ENCODE measurements around the gene ITGAX.

ITGAX gene

DNA sequence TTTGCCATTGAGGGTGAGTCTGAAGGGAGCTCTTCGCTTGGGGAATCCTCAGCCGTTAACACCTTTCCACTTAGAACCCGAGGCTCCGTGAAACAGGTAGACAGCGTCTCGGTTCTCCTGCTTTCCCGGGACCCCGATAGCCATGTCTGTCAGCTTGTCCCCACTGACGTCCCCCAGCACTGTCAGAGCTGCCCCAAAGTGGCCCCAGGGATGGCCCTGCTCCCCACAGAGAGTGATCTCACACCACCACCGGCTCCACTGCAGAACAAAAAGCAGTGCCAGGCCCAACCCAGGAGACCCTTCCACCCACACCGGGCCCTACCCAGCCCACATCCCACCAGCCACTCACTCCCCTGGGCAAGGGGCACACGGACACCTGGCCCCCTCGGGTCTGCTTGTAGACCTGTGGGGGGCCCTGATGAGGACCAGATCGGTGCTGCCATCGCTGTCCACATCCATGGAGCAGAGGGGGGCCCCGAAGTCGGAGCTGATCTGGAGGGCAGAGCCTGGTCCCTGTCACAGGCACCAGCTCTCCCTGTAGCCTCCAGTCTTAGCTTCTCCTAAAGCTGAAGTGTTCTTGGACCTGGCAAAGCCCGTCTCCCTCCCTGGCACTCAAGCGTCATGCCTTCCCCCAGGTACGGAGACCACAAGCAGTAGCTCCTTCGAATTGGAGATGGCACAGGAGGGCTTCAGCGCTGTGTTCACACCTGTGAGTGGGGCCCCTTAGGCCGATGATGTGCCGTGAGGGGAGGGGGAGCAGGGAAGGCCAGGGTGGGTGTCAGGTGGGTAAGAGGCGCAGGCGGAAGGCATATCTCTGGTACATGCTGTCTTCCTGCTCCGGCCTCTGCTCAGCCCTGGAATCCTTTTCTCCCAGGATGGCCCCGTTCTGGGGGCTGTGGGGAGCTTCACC, 6.5 kb downstream of the ITGAX start:
- TF ChIP-seq, protein P1, sequence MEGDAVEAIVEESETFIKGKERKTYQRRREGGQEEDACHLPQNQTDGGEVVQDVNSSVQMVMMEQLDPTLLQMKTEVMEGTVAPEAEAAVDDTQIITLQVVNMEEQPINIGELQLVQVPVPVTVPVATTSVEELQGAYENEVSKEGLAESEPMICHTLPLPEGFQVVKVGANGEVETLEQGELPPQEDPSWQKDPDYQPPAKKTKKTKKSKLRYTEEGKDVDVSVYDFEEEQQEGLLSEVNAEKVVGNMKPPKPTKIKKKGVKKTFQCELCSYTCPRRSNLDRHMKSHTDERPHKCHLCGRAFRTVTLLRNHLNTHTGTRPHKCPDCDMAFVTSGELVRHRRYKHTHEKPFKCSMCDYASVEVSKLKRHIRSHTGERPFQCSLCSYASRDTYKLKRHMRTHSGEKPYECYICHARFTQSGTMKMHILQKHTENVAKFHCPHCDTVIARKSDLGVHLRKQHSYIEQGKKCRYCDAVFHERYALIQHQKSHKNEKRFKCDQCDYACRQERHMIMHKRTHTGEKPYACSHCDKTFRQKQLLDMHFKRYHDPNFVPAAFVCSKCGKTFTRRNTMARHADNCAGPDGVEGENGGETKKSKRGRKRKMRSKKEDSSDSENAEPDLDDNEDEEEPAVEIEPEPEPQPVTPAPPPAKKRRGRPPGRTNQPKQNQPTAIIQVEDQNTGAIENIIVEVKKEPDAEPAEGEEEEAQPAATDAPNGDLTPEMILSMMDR (IDR thresholded peaks at IDR 0.05; ENCODE audit: insufficient read depth, low read length), result no peak
- no peak for TF ChIP-seq GABPA (IDR thresholded peaks at IDR 0.05; ENCODE audit: low read depth)
- H3K27ac ChIP-seq (replicated peaks), result no peak overlapping the region
- no peak overlapping the region for H3K4me3 ChIP-seq (replicated peaks; ENCODE audit: insufficient read depth, low read length)
- no peak for DNase-seq (ENCODE audit: low read depth in 1 of 2, low spot score in 1 of 2)
- H3K27me3 ChIP-seq (ENCODE audit: insufficient read depth, poor library complexity, severe bottlenecking), result no peaks in the 10 kb centered on the region

DNA sequence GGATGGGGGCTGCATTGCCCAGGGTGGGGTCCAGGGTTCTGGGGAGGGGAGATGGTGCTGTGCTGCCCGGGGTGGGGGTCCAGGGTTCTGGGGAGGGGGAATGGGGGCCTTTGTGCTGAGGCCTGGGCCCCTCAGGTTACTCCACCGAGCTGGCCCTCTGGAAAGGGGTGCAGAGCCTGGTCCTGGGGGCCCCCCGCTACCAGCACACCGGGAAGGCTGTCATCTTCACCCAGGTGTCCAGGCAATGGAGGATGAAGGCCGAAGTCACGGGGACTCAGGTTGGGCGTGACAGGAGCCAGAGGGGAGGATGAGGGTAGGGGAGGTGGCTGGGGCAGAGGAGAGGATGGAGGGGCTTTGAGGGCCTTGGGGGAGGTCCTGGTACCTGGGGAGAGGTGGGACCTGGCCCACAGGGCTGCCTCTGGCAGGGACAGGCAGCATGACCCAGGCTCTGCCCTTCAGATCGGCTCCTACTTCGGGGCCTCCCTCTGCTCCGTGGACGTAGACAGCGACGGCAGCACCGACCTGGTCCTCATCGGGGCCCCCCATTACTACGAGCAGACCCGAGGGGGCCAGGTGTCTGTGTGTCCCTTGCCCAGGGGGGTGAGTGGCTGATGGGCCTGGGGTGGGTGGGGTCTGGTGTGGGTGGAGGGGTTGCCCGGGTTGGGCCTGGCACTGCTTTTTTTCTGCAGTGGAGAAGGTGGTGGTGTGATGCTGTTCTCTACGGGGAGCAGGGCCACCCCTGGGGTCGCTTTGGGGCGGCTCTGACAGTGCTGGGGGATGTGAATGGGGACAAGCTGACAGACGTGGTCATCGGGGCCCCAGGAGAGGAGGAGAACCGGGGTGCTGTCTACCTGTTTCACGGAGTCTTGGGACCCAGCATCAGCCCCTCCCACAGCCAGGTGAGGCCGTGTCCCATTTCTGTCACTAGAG, 7.8 kb downstream of the ITGAX start:
- Histone ChIP-seq H3K27ac (replicated peaks) (no peak overlapping the region), H3K4me3 (replicated peaks; ENCODE audit: insufficient read depth, low read length) (no peak overlapping the region), H3K27me3 (ENCODE audit: insufficient read depth, poor library complexity, severe bottlenecking) (no peaks in the 10 kb centered on the region)
- TF ChIP-seq, protein P2, sequence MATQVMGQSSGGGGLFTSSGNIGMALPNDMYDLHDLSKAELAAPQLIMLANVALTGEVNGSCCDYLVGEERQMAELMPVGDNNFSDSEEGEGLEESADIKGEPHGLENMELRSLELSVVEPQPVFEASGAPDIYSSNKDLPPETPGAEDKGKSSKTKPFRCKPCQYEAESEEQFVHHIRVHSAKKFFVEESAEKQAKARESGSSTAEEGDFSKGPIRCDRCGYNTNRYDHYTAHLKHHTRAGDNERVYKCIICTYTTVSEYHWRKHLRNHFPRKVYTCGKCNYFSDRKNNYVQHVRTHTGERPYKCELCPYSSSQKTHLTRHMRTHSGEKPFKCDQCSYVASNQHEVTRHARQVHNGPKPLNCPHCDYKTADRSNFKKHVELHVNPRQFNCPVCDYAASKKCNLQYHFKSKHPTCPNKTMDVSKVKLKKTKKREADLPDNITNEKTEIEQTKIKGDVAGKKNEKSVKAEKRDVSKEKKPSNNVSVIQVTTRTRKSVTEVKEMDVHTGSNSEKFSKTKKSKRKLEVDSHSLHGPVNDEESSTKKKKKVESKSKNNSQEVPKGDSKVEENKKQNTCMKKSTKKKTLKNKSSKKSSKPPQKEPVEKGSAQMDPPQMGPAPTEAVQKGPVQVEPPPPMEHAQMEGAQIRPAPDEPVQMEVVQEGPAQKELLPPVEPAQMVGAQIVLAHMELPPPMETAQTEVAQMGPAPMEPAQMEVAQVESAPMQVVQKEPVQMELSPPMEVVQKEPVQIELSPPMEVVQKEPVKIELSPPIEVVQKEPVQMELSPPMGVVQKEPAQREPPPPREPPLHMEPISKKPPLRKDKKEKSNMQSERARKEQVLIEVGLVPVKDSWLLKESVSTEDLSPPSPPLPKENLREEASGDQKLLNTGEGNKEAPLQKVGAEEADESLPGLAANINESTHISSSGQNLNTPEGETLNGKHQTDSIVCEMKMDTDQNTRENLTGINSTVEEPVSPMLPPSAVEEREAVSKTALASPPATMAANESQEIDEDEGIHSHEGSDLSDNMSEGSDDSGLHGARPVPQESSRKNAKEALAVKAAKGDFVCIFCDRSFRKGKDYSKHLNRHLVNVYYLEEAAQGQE (IDR thresholded peaks at IDR 0.05; ENCODE audit: insufficient replicate concordance, low read depth), result no peak
- TF ChIP-seq, protein P1 (IDR thresholded peaks at IDR 0.05; ENCODE audit: insufficient read depth, low read length), result no peak
- no peak for TF ChIP-seq POLR2AphosphoS5 (IDR thresholded peaks at IDR 0.05; ENCODE audit: low read depth)
- TF ChIP-seq SPI1 (IDR thresholded peaks at IDR 0.05; ENCODE audit: borderline replicate concordance, low read depth), result no peak
- no peak for TF ChIP-seq GABPA (IDR thresholded peaks at IDR 0.05; ENCODE audit: low read depth)
- DNase-seq (ENCODE audit: low read depth in 1 of 2, low spot score in 1 of 2), result no peak

DNA sequence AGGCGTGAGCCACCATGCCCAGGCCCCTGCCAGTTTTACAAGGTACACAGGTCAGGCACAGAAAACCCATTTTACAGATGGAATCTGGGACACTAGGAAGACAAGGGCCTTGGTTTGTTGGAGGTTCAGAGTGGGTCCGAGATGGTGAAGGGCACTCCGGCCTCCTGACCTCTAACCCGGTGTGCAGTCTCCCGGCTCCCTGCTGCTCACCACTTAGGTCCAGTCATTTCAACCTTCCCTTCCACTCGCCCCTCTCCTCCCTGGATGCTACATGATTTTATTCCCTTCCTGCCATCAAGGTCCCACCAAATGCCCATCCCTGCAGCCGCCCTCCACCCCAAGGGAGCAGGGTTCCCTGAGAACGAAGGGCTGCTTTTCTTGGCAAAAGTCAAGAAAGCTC, 8.7 kb downstream of the ITGAX start:
- TF ChIP-seq SPI1 (IDR thresholded peaks at IDR 0.05; ENCODE audit: borderline replicate concordance, low read depth) (no peak), GABPA (IDR thresholded peaks at IDR 0.05; ENCODE audit: low read depth) (no peak)
- TF ChIP-seq, protein P1 (IDR thresholded peaks at IDR 0.05; ENCODE audit: insufficient read depth, low read length), result no peak
- no peak for DNase-seq (ENCODE audit: low read depth in 1 of 2, low spot score in 1 of 2)
- H3K27me3 ChIP-seq (ENCODE audit: insufficient read depth, poor library complexity, severe bottlenecking), result no peaks in the 10 kb centered on the region
- H3K4me3 ChIP-seq (replicated peaks; ENCODE audit: insufficient read depth, low read length), result no peak overlapping the region
- no peak overlapping the region for H3K27ac ChIP-seq (replicated peaks)

DNA sequence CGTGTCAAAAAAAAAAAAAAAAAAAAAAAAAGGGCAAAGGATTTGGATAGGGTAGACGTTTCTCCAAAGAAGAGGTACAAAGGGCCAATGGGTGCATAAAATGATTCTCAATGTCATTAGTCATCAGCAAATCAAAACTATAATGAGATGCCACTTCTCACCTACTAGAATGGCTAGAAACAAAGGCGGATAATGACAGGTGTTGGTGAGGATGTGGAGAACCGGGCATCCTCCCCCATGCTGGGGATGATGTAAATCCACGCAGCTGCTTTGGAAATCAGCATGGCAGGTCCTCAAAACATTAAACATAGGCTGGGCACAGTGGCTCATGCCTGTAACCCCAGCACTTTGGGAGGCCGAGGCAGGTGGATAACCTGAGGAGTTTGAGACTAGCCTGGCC, 9.4 kb downstream of the ITGAX start:
- no peak for DNase-seq (ENCODE audit: low read depth in 1 of 2, low spot score in 1 of 2)
- Histone ChIP-seq H3K27ac (replicated peaks) (no peak overlapping the region), H3K4me3 (replicated peaks; ENCODE audit: insufficient read depth, low read length) (no peak overlapping the region), H3K27me3 (ENCODE audit: insufficient read depth, poor library complexity, severe bottlenecking) (no peaks in the 10 kb centered on the region)
- TF ChIP-seq, protein P2 (IDR thresholded peaks at IDR 0.05; ENCODE audit: insufficient replicate concordance, low read depth), result no peak
- TF ChIP-seq SPI1 (IDR thresholded peaks at IDR 0.05; ENCODE audit: borderline replicate concordance, low read depth), result no peak
- TF ChIP-seq, protein P1 (IDR thresholded peaks at IDR 0.05; ENCODE audit: insufficient read depth, low read length), result no peak
- no peak for TF ChIP-seq POLR2AphosphoS5 (IDR thresholded peaks at IDR 0.05; ENCODE audit: low read depth)
- no peak for TF ChIP-seq GABPA (IDR thresholded peaks at IDR 0.05; ENCODE audit: low read depth)
